K562 (cell line): ENCODE results near the gene GPR108. TPM values are rescaled to one million over a fixed set of nuclear protein-coding genes. Genes with fewer than 3 reads are reported as not detected.

Experiments
- ATAC-seq: fragments of 200-7000 bp; cut with Tn5 transposase; 3 replicates; pipeline ENCODE4 v1.9.1; 2020; ENCODE audit warnings: moderate library complexity
- BruUV-seq: library from RNA; stranded (reverse); fragments of 400-500 nt; replicated peaks from 2 replicates; lab custom pipeline; 2021; lab: Mats Ljungman, UMichigan
- CTCF ChIA-PET: fragments of 300-600 bp; formaldehyde crosslinking; extraction: SDS; loops from one replicate; lab custom pipeline; 2021; ENCODE audit warnings: low intra/inter-chr PET ratio; lab: Yijun Ruan, JAX
- POLR2A ChIA-PET: fragments of 300-600, 350-650 bp; sonication (Branson Sonifier 250); formaldehyde crosslinking; extraction: SDS; loops from one replicate; lab custom pipeline; 2021; ENCODE audit warnings: antibody characterized with exemption, inconsistent platforms; lab: Yijun Ruan, JAX
- DNase-seq, 4 experiments: peaks; one replicate each; pipeline versions ENCODE4 v3.0.0 to v3.0.0-alpha.2; 2011 to 2018; ENCODE audit warnings: low spot score in 3 of 4, mixed read lengths in 3 of 4; ENCODE audit errors: extremely low read depth in 1 of 4
- FAIRE-seq: peaks from 2 replicates; lab custom pipeline; 2011; peaks lifted over from hg19 to GRCh38; lab: Jason Lieb, UNC
- H2AFZ ChIP-seq: 2 replicates; pipeline ENCODE4 v1.6.0; 2011; ENCODE audit warnings: low read depth, low read length, control low read depth, inconsistent platforms
- H3K27ac ChIP-seq: fragments of 200-600 bp; 3 replicates; pipeline ENCODE4 v1.8.0; 2011; ENCODE audit warnings: low read depth, mild to moderate bottlenecking, control low read depth, inconsistent platforms, low read length, moderate library complexity, mixed read lengths; ENCODE audit errors: extremely low read depth
- H3K27me3 ChIP-seq, 2 experiments: fragments of 300-600 bp in 1 of 2; 2 replicates in 1 of 2; 3 replicates in 1 of 2; pipeline versions ENCODE4 v1.6.0 to v1.8.0; 2011; ENCODE audit warnings: inconsistent platforms in 2 of 2, low read length in 2 of 2, mild to moderate bottlenecking in 1 of 2, mixed read lengths in 1 of 2, moderate library complexity in 1 of 2; ENCODE audit not compliant: control insufficient read depth in 2 of 2, insufficient read depth in 2 of 2
- H3K36me3 ChIP-seq: fragments of 300-600 bp; 3 replicates; pipeline ENCODE4 v1.8.0; 2011; ENCODE audit warnings: mild to moderate bottlenecking, low read length, inconsistent platforms; ENCODE audit not compliant: control insufficient read depth, insufficient read depth
- H3K4me1 ChIP-seq, 2 experiments: fragments of 200-600 bp in 1 of 2; replicated peaks in 1 of 2; 2 replicates in 1 of 2; 3 replicates in 1 of 2; pipeline versions ENCODE4 v1.5.1 to v1.8.0; 2011; ENCODE audit warnings: inconsistent platforms in 2 of 2, low read length in 2 of 2, mild to moderate bottlenecking in 1 of 2, mixed read lengths in 1 of 2, moderate library complexity in 1 of 2; ENCODE audit not compliant: control insufficient read depth in 2 of 2, insufficient read depth in 2 of 2
- H3K4me2 ChIP-seq: 2 replicates; pipeline ENCODE4 v1.6.1; 2011; ENCODE audit warnings: low read length, control low read depth, inconsistent platforms, mixed read lengths; ENCODE audit not compliant: insufficient read depth
- H3K4me3 ChIP-seq: fragments of 200-600 bp; sonication (generic), shearing (Covaris generic); 2 replicates; pipeline ENCODE4 v1.5.1; 2016; ENCODE audit warnings: control low read depth, inconsistent platforms
- H3K79me2 ChIP-seq: fragments of 200-600 bp; 3 replicates; pipeline ENCODE4 v1.8.0; 2011; ENCODE audit warnings: low read length, inconsistent platforms; ENCODE audit not compliant: control insufficient read depth, insufficient read depth
- H3K9ac ChIP-seq, 2 experiments: 2 replicates each; pipeline versions ENCODE4 v1.6.0 to v1.6.1; 2011; ENCODE audit warnings: low read depth in 2 of 2, low read length in 2 of 2, control low read depth in 1 of 2, inconsistent platforms in 1 of 2, mild to moderate bottlenecking in 1 of 2, mixed read lengths in 1 of 2; ENCODE audit not compliant: insufficient read depth in 1 of 2
- H3K9me1 ChIP-seq: one replicate; pipeline ENCODE4 v1.6.0; 2011; ENCODE audit warnings: inconsistent platforms, mild to moderate bottlenecking, low read length, moderate library complexity; ENCODE audit not compliant: control insufficient read depth, insufficient read depth
- H3K9me3 ChIP-seq: replicated peaks from 2 replicates; pipeline ENCODE4 v1.5.1; 2011; ENCODE audit warnings: low read depth, low read length, inconsistent platforms; ENCODE audit not compliant: control insufficient read depth, insufficient read depth
- H4K20me1 ChIP-seq: replicated peaks from 2 replicates; pipeline ENCODE4 v1.6.1; 2011; ENCODE audit warnings: low read length, inconsistent platforms, mixed read lengths; ENCODE audit not compliant: control insufficient read depth, insufficient read depth
- CHD4 ChIP-seq: fragments of 200-600 bp; sonication (generic); IDR thresholded peaks from 3 replicates; pipeline ENCODE4 v1.6.1; 2012; ENCODE audit warnings: low read depth, mild to moderate bottlenecking, mixed read lengths, low read length, inconsistent platforms; ENCODE audit not compliant: insufficient read depth, insufficient replicate concordance, poor library complexity, severe bottlenecking
- POU5F1 ChIP-seq: fragments of 150-350 bp; IDR thresholded peaks from 2 replicates; pipeline ENCODE4 v1.6.1; 2014; ENCODE audit warnings: borderline replicate concordance, low read length, low read depth, mild to moderate bottlenecking; ENCODE audit not compliant: partially characterized antibody
- RFX1 ChIP-seq: fragments of 450-650 bp; IDR thresholded peaks from 2 replicates; pipeline ENCODE4 v1.6.1; 2016; ENCODE audit warnings: mild to moderate bottlenecking, moderate library complexity
- TCFL5 ChIP-seq: fragments of 250-450 bp; sonication (Bioruptor Pico); conservative IDR thresholded peaks from 2 replicates; pipeline ENCODE4 v1.6.1; 2021; ENCODE audit warnings: mild to moderate bottlenecking, moderate library complexity, matching md5 sums
- ZNF146 ChIP-seq: IDR thresholded peaks from one replicate; pipeline ENCODE4 v1.6.1; 2018; ENCODE audit warnings: missing compliant biosample characterization; ENCODE audit not compliant: unreplicated experiment
- ZNF311 ChIP-seq: fragments of 250-450 bp; sonication (Bioruptor Pico); IDR thresholded peaks from 2 replicates; pipeline ENCODE4 v1.4.0; 2020; ENCODE audit warnings: mild to moderate bottlenecking, moderate library complexity
- ZNF830 ChIP-seq: fragments of 250-450 bp; sonication (Bioruptor Pico); IDR thresholded peaks from 2 replicates; pipeline ENCODE4 v1.5.0; 2021; ENCODE audit warnings: mild to moderate bottlenecking
- WGBS: fragments of 100-300 bp; shearing (Covaris generic); methylation state at CpG from one replicate; pipeline ENCODE4 v1.1.6; 2016; ENCODE audit warnings: low coverage, mixed read lengths; ENCODE audit not compliant: insufficient coverage; ENCODE audit errors: missing lambda C conversion rate; 5-methylcytosine and 5-hydroxymethylcytosine counted together
- in situ Hi-C: fragments of 300-500 bp; cut with MboI; formaldehyde crosslinking; loops from 4 replicates; pipeline ENCODE4 v1.15.0; 2018; ENCODE audit warnings: inconsistent platforms, mixed read lengths
- intact Hi-C: fragments of 100-400 bp; cut with micrococcal nuclease; formaldehyde crosslinking; loops from 2 replicates; pipeline ENCODE4 v1.14.2; 2022
- polyA plus RNA-seq, 8 experiments: library from polyadenylated mRNA; depleted of rRNA in 4 of 8; stranded (reverse) in 5 of 8; unstranded in 3 of 8; fragments of >200 nt; fragmentation: Nextera tagmentation in 2 of 8; fragmentation: Illumina TruSeq in 1 of 8; extraction: Ambion mirVana in 2 of 8; extraction: Trizol in 1 of 8; gene quantifications; 2 replicates each; pipeline versions ENCODE4 v1.2.1 to v1.2.3, GENCODE V29; 2011 to 2014; ENCODE audit warnings: inconsistent platforms in 1 of 8, missing spikeins in 1 of 8
- total RNA-seq, 7 experiments: library from RNA; depleted of rRNA in 6 of 7; stranded (reverse); fragments of >200 nt in 6 of 7; fragmentation: Illumina TruSeq in 2 of 7; extraction: Trizol in 2 of 7; gene quantifications; 2 replicates each; pipeline versions ENCODE4 v1.2.1 to v1.2.3, GENCODE V29; 2011 to 2021; ENCODE audit warnings: low replicate concordance in 1 of 7
- TF ChIP-seq, protein P1 (sequence below), 2 experiments: fragments of 450-650 bp; IDR thresholded peaks; 2 replicates each; pipeline ENCODE4 v1.6.1; 2018; ENCODE audit warnings: mild to moderate bottlenecking in 2 of 2, low read depth in 1 of 2; ENCODE audit not compliant: partially characterized antibody in 2 of 2
- TF ChIP-seq, protein P2 (sequence below): fragments of 250-450 bp; sonication (Bioruptor Pico); IDR thresholded peaks from 2 replicates; pipeline ENCODE4 v1.4.0; 2020; ENCODE audit warnings: mild to moderate bottlenecking, moderate library complexity

GPR108 gene
- total and polyA plus RNA-seq, 9 of the 15 experiments (the other 6 are each of a cell fraction or from before 2014, with no cell fraction given) = 2.4 to 33.2 (median 24.4) TPM

GRCh38 chr19:6686628-6686975 lies 50.8 kb downstream of the GPR108 start (continued):
- TF ChIP-seq, protein P1, sequence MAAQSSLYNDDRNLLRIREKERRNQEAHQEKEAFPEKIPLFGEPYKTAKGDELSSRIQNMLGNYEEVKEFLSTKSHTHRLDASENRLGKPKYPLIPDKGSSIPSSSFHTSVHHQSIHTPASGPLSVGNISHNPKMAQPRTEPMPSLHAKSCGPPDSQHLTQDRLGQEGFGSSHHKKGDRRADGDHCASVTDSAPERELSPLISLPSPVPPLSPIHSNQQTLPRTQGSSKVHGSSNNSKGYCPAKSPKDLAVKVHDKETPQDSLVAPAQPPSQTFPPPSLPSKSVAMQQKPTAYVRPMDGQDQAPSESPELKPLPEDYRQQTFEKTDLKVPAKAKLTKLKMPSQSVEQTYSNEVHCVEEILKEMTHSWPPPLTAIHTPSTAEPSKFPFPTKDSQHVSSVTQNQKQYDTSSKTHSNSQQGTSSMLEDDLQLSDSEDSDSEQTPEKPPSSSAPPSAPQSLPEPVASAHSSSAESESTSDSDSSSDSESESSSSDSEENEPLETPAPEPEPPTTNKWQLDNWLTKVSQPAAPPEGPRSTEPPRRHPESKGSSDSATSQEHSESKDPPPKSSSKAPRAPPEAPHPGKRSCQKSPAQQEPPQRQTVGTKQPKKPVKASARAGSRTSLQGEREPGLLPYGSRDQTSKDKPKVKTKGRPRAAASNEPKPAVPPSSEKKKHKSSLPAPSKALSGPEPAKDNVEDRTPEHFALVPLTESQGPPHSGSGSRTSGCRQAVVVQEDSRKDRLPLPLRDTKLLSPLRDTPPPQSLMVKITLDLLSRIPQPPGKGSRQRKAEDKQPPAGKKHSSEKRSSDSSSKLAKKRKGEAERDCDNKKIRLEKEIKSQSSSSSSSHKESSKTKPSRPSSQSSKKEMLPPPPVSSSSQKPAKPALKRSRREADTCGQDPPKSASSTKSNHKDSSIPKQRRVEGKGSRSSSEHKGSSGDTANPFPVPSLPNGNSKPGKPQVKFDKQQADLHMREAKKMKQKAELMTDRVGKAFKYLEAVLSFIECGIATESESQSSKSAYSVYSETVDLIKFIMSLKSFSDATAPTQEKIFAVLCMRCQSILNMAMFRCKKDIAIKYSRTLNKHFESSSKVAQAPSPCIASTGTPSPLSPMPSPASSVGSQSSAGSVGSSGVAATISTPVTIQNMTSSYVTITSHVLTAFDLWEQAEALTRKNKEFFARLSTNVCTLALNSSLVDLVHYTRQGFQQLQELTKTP (IDR thresholded peaks at IDR 0.05; ENCODE audit: low read depth in 1 of 2, partially characterized antibody in 2 of 2) = no peak
- TF ChIP-seq POU5F1 (no peak), ZNF146 (no peak), ZNF311 (CRISPR knock-in tag) (no peak), TCFL5 (no peak)

DNA sequence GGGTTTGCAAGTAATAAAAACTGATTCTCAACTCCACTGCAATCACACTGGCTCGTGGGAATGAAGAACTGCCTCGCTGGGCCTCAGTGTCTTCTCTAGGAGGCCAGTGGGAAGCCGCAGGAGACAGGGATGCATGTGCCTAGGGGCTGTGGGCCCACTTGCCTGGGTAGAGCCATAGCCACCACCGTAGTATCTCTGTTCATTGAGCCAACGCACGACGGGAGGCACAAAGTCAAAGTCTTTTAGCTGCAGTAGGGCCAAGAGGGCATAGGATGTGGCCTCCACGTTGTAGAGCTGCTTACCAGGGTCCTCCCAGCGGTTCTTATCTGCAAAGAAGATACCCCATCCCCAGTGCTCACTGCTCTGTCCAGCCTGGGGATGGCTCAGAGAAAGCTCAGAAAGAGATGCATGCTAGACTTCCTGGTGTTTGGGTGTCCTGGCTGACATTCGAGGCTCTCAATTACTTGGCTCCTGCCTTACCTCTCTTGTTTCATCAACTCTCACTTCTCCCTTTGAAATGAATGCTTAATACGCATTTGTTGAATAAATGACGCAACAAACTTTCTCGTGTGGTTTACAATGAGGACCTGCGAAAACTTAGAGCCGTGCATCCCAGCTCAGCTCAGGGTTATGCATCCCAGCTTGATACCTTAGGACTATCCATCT lies 51.3 kb downstream of the GPR108 start:
- DNase-seq = no peak
- Histone ChIP-seq H3K9me1 (no peaks in the 10 kb centered on the region), H3K4me3 (no peak overlapping the region), H3K9me3 (no peaks in the 10 kb centered on the region; the same call in 1 of the 2 replicates), H3K79me2 (no peaks in the 10 kb centered on the region), H3K4me1 (peaks cover 0 to 16% of the 10 kb centered on the region in 2 experiments; a peak in 3 of 5 replicates), H3K4me2 (no peak overlapping the region), H3K36me3 (no peaks in the 10 kb centered on the region), H2AFZ (no peak overlapping the region), H3K9ac (no peak overlapping the region), H3K27ac (no peak overlapping the region), H4K20me1 (no peaks in the 10 kb centered on the region), H3K27me3 (no peaks in the 10 kb centered on the region)
- POLR2A ChIA-PET = interaction anchor here (0.7 kb wide), 2 partner anchors 18 to 575 kb away, joined by 3 read pairs; no protein-coding TSS in a partner anchor
- no peak for ATAC-seq
- BruUV-seq = no TSS peak
- TF ChIP-seq, protein P2, sequence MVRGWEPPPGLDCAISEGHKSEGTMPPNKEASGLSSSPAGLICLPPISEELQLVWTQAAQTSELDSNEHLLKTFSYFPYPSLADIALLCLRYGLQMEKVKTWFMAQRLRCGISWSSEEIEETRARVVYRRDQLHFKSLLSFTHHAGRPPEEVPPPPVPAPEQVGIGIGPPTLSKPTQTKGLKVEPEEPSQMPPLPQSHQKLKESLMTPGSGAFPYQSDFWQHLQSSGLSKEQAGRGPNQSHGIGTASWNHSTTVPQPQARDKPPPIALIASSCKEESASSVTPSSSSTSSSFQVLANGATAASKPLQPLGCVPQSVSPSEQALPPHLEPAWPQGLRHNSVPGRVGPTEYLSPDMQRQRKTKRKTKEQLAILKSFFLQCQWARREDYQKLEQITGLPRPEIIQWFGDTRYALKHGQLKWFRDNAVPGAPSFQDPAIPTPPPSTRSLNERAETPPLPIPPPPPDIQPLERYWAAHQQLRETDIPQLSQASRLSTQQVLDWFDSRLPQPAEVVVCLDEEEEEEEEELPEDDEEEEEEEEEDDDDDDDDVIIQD (CRISPR knock-in tag) = no peak
- TF ChIP-seq CHD4 (no peak), ZNF830 (CRISPR knock-in tag) (no peak), RFX1 (no peak)
- WGBS = 41% methylated on average over 15 of the region's 15 CpGs
- CTCF ChIA-PET = no interaction called here
- intact Hi-C loops = no loop called here
- in situ Hi-C loops = no loop called here
- FAIRE-seq = no peak
